Fibroblast of skin of right biceps (primary cell): ENCODE data around the gene SNF8.

Source experiments
- DNase-seq: peaks from one replicate; pipeline ENCODE4 v3.0.0-alpha.2; 2013

SNF8 gene

DNA sequence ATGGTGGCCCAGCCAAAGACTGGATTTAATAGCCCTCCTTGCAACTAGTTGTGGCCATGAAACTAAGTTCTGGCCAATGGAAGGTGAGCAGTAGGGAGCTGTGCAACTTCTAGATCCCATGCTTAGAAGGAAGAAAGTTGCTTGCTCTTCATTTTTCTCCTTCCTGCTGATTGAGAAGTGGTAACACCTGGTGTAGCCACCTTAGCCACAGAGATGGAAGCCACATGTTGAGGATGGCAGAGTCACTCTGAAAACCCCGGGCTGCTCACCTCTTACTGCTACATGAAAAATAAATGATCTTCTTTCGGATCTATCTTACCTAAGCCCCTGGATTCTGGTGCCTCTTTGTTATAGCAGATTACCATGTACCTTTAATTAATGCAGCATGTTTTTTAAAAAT, 62.4 kb downstream of the SNF8 start:
- no peak for DNase-seq
